ENCODE measurements around the gene TM9SF2. TPM values are rescaled to one million over a fixed set of nuclear protein-coding genes. Genes with fewer than 3 reads are reported as not detected.

Gene TM9SF2
- total RNA-seq, 1 experiment from 2014 or later, result 84.6 TPM

DNA sequence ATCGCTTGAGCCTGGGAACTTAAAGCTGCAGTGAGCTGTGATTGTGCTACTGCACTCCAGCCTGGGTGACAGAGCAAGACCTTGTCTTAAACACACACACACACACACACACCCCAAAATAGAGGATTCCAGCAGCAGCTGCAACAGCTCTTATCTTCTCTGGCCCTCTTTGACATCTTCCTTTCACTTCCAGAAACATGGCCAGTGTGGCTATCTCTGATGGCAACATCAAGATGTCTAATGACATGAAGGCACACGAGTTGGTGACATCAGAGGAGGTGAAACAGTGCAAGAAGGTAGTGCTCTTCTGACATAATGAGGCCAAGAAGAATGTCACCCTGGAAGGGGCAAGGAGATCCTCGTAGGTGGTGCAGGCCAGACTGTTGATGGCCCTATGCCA is 81.2 kb downstream of the TM9SF2 start:
- no peak overlapping the region for H2AFZ ChIP-seq (ENCODE audit: low read length)
- no peak for DNase-seq
- no TSS peak for BruUV-seq (replicated peaks)

DNA sequence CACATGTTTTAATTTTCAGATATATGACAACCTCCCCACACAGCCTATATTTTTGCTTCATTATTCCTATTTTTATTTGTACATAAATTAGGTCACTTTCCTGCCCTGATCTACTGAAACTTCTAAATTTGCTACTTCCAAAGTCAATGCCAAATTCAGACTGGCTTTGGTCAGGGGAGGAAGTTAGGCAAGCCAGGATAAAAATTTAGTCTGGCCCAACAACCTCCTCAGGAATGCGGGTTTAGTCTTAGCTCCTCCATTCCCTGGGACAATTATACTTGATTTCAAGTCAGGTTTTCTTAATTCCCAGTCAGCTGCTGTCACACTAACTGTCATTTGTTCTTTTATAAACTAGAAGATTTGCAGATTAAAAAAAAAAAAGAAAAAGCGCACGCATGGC is 84.3 kb downstream of the TM9SF2 start:
- Histone ChIP-seq H3K27ac (ENCODE audit: low read length) (no peak overlapping the region), H3K4me3 (ENCODE audit: low read length) (no peak overlapping the region), H2AFZ (ENCODE audit: low read length) (no peak overlapping the region), H3K79me2 (ENCODE audit: low read length) (no peaks in the 10 kb centered on the region), H3K9me2 (replicated peaks; ENCODE audit: low read length) (no peaks in the 10 kb centered on the region), H3F3A (ENCODE audit: low read length, unreplicated experiment) (no peaks in the 10 kb centered on the region), H3K36me3 (ENCODE audit: low read depth, low read length) (no peaks in the 10 kb centered on the region), H3K27me3 (ENCODE audit: low read length) (no peaks in the 10 kb centered on the region), H4K20me1 (ENCODE audit: low read length) (no peaks in the 10 kb centered on the region), H3K9me3 (ENCODE audit: low read length) (no peaks in the 10 kb centered on the region), H3K4me2 (ENCODE audit: low read length) (no peak overlapping the region), H3K9ac (ENCODE audit: low read length) (no peak overlapping the region), H3K4me1 (ENCODE audit: insufficient read depth, low read length) (no peaks in the 10 kb centered on the region)
- DNase-seq, result no peak
- no peak for ATAC-seq
- intact Hi-C loops (cut with micrococcal nuclease), result no loop called here
- no TSS peak for BruUV-seq (replicated peaks)
- ChIA-PET POLR2A (ENCODE audit: unreplicated experiment) (no interaction called here), CTCF (no interaction called here)
- no peak for TF ChIP-seq EZH2 (IDR thresholded peaks at IDR 0.05; ENCODE audit: low read length, unreplicated experiment)
- no peak for TF ChIP-seq EZH2phosphoT487 (IDR thresholded peaks at IDR 0.05; ENCODE audit: borderline replicate concordance, low read length)
- TF ChIP-seq, protein P1, sequence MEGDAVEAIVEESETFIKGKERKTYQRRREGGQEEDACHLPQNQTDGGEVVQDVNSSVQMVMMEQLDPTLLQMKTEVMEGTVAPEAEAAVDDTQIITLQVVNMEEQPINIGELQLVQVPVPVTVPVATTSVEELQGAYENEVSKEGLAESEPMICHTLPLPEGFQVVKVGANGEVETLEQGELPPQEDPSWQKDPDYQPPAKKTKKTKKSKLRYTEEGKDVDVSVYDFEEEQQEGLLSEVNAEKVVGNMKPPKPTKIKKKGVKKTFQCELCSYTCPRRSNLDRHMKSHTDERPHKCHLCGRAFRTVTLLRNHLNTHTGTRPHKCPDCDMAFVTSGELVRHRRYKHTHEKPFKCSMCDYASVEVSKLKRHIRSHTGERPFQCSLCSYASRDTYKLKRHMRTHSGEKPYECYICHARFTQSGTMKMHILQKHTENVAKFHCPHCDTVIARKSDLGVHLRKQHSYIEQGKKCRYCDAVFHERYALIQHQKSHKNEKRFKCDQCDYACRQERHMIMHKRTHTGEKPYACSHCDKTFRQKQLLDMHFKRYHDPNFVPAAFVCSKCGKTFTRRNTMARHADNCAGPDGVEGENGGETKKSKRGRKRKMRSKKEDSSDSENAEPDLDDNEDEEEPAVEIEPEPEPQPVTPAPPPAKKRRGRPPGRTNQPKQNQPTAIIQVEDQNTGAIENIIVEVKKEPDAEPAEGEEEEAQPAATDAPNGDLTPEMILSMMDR (conservative IDR thresholded peaks at IDR 0.05; ENCODE audit: low read depth, low read length), result no peak

More for the DNA sequence above, 81.2 kb downstream of the TM9SF2 start:
- CTCF ChIA-PET, result no interaction called here
- Histone ChIP-seq H3F3A (ENCODE audit: low read length, unreplicated experiment) (no peaks in the 10 kb centered on the region), H3K27me3 (ENCODE audit: low read length) (no peaks in the 10 kb centered on the region), H3K4me1 (ENCODE audit: insufficient read depth, low read length) (no peaks in the 10 kb centered on the region), H3K4me3 (ENCODE audit: low read length) (no peak overlapping the region), H3K79me2 (ENCODE audit: low read length) (no peaks in the 10 kb centered on the region), H4K20me1 (ENCODE audit: low read length) (no peaks in the 10 kb centered on the region), H3K4me2 (ENCODE audit: low read length) (no peak overlapping the region), H3K9me2 (replicated peaks; ENCODE audit: low read length) (no peaks in the 10 kb centered on the region), H3K9me3 (ENCODE audit: low read length) (no peaks in the 10 kb centered on the region), H3K27ac (ENCODE audit: low read length) (no peak overlapping the region), H3K36me3 (ENCODE audit: low read depth, low read length) (no peaks in the 10 kb centered on the region), H3K9ac (ENCODE audit: low read length) (no peak overlapping the region)
- POLR2A ChIA-PET (ENCODE audit: unreplicated experiment), result no interaction called here
- TF ChIP-seq EZH2phosphoT487 (IDR thresholded peaks at IDR 0.05; ENCODE audit: borderline replicate concordance, low read length), result no peak
- no peak for TF ChIP-seq EZH2 (IDR thresholded peaks at IDR 0.05; ENCODE audit: low read length, unreplicated experiment)
- TF ChIP-seq, protein P1 (conservative IDR thresholded peaks at IDR 0.05; ENCODE audit: low read depth, low read length), result no peak
- intact Hi-C loops (cut with micrococcal nuclease), result no loop called here
- no peak for ATAC-seq

DNA sequence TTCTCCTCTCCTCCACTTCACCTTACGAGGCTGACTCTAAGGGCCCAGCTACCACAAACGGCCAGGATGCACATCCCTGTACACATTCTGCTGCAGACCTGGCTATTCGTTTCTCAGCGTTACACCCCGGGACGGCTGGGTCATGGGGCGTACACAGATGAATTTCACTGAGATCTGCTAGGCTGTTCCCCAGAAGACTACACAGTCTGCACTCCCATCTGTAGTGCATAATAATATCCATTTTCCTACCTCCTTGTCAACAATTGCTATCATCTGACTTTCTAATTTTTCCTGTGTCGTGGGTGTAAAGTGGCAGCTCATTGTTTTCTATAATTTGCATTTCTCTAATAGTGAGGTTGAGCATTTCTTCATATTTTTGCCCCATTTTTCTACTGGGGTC is 85.7 kb downstream of the TM9SF2 start:
- TF ChIP-seq EZH2phosphoT487 (IDR thresholded peaks at IDR 0.05; ENCODE audit: borderline replicate concordance, low read length), result no peak
- no peak for TF ChIP-seq EZH2 (IDR thresholded peaks at IDR 0.05; ENCODE audit: low read length, unreplicated experiment)
- TF ChIP-seq, protein P1 (conservative IDR thresholded peaks at IDR 0.05; ENCODE audit: low read depth, low read length), result no peak
- H4K20me1 ChIP-seq (ENCODE audit: low read length), result no peaks in the 10 kb centered on the region
- H3K27me3 ChIP-seq (ENCODE audit: low read length), result no peaks in the 10 kb centered on the region
- no peak for DNase-seq
- ATAC-seq, result no peak
- no peaks in the 10 kb centered on the region for H3K4me1 ChIP-seq (ENCODE audit: insufficient read depth, low read length)
- no peak overlapping the region for H3K9ac ChIP-seq (ENCODE audit: low read length)
- no peak overlapping the region for H2AFZ ChIP-seq (ENCODE audit: low read length)
- H3K4me3 ChIP-seq (ENCODE audit: low read length), result no peak overlapping the region
- H3K9me3 ChIP-seq (ENCODE audit: low read length), result no peaks in the 10 kb centered on the region
- no TSS peak for BruUV-seq (replicated peaks)
- ChIA-PET POLR2A (ENCODE audit: unreplicated experiment) (no interaction called here), CTCF (no interaction called here)
- H3K4me2 ChIP-seq (ENCODE audit: low read length), result no peak overlapping the region
- intact Hi-C loops (cut with micrococcal nuclease), result no loop called here
- H3F3A ChIP-seq (ENCODE audit: low read length, unreplicated experiment), result no peaks in the 10 kb centered on the region
- H3K9me2 ChIP-seq (replicated peaks; ENCODE audit: low read length), result no peaks in the 10 kb centered on the region
- H3K36me3 ChIP-seq (ENCODE audit: low read depth, low read length), result no peaks in the 10 kb centered on the region
- H3K79me2 ChIP-seq (ENCODE audit: low read length), result no peaks in the 10 kb centered on the region
- H3K27ac ChIP-seq (ENCODE audit: low read length), result no peak overlapping the region

All from PC-3 (cell line).